HCT116 (cell line): ENCODE data around the gene TMEM243. TPM values are rescaled to one million over a fixed set of nuclear protein-coding genes. Genes with fewer than 3 reads are reported as not detected.

Experiments
- ATAC-seq: fragments of 200-7000 bp; cut with Tn5 transposase; 2 replicates; pipeline ENCODE4 v1.9.1; 2020; ENCODE audit warnings: mild to moderate bottlenecking, moderate library complexity
- BruUV-seq: library from RNA; stranded (reverse); fragments of 400-500 nt; replicated peaks from 2 replicates; lab custom pipeline; 2021; lab: Mats Ljungman, UMichigan
- CTCF ChIA-PET: fragments of 300-600 bp; sonication (Branson Sonifier 250); formaldehyde crosslinking; loops from one replicate; lab custom pipeline; 2021; ENCODE audit warnings: antibody characterized with exemption; lab: Charles Lee
- POLR2A ChIA-PET: fragments of 300-600, 350-600 bp; sonication (Branson Sonifier 250); formaldehyde crosslinking; loops from one replicate; lab custom pipeline; 2021; ENCODE audit warnings: antibody characterized with exemption; lab: Charles Lee
- RAD21 ChIA-PET, 2 experiments: fragments of 300-600 bp; sonication (Branson Sonifier 250); formaldehyde crosslinking; loops; one replicate each; lab custom pipeline; 2023; ENCODE audit warnings: low total read pairs in 2 of 2; ENCODE audit not compliant: uncharacterized antibody in 2 of 2, unreplicated experiment in 2 of 2, low non-redundant PET in 1 of 2; lab: Charles Lee
- DNase-seq: peaks from one replicate; pipeline ENCODE4 v3.0.0-alpha.2; 2010; ENCODE audit warnings: low read depth, low spot score
- H2AFZ ChIP-seq: fragments of 200-600 bp; shearing (Covaris generic), sonication (generic); 2 replicates; pipeline ENCODE4 v1.6.1; 2017; ENCODE audit warnings: low read depth, mixed run types, mixed read lengths, antibody characterized with exemption, low read length; ENCODE audit not compliant: poor library complexity, severe bottlenecking
- H3K27ac ChIP-seq: 2 replicates; pipeline ENCODE4 v1.5.1; 2012; ENCODE audit warnings: low read depth, low read length
- H3K27me3 ChIP-seq: fragments of 200-600 bp; sonication (generic); 2 replicates; pipeline ENCODE4 v1.6.1; 2016; ENCODE audit warnings: mixed run types, low read length, mixed read lengths; ENCODE audit not compliant: insufficient read depth
- H3K36me3 ChIP-seq, 2 experiments: fragments of 200-500 bp in 1 of 2; fragments of 200-600 bp in 1 of 2; sonication (Bioruptor generic) in 1 of 2; sonication (generic) in 1 of 2; 2 replicates each; pipeline versions ENCODE4 v1.5.1 to v1.6.1; 2014 to 2016; ENCODE audit warnings: low read length in 2 of 2, inconsistent platforms in 1 of 2, mixed read lengths in 1 of 2, mixed run types in 1 of 2; ENCODE audit not compliant: insufficient read depth in 2 of 2, control insufficient read depth in 1 of 2
- H3K4me1 ChIP-seq, 2 experiments: fragments of 200-600 bp in 1 of 2; sonication (generic) in 1 of 2; 2 replicates each; pipeline versions ENCODE4 v1.5.1 to v1.6.1; 2012 to 2017; ENCODE audit warnings: low read length in 2 of 2, inconsistent platforms in 1 of 2, mild to moderate bottlenecking in 1 of 2, mixed read lengths in 1 of 2, mixed run types in 1 of 2, moderate library complexity in 1 of 2; ENCODE audit not compliant: insufficient read depth in 2 of 2, control insufficient read depth in 1 of 2
- H3K4me2 ChIP-seq: fragments of 200-600 bp; sonication (generic); 2 replicates; pipeline ENCODE4 v1.6.1; 2017; ENCODE audit warnings: mixed run types, low read length, mixed read lengths
- H3K4me3 ChIP-seq, 2 experiments: fragments of 200-600 bp in 1 of 2; sonication (generic) in 1 of 2; replicated peaks in 1 of 2; 2 replicates each; pipeline ENCODE4 v1.5.1; 2011 to 2016; ENCODE audit warnings: low read length in 2 of 2, control low read depth in 1 of 2, low read depth in 1 of 2, mild to moderate bottlenecking in 1 of 2, mixed read lengths in 1 of 2, mixed run types in 1 of 2
- H3K79me2 ChIP-seq: fragments of 200-600 bp; sonication (generic); 2 replicates; pipeline ENCODE4 v1.6.1; 2017; ENCODE audit warnings: mild to moderate bottlenecking, mixed run types, low read length, moderate library complexity, mixed read lengths; ENCODE audit not compliant: insufficient read depth
- H3K9ac ChIP-seq: fragments of 200-600 bp; sonication (generic); 2 replicates; pipeline ENCODE4 v1.6.1; 2016; ENCODE audit warnings: low read length, mixed read lengths
- H3K9me2 ChIP-seq: fragments of 200-600 bp; sonication (generic), shearing (Covaris generic); 2 replicates; pipeline ENCODE4 v1.6.1; 2017; ENCODE audit warnings: mixed run types, mild to moderate bottlenecking, moderate library complexity; ENCODE audit not compliant: insufficient read depth
- H3K9me3 ChIP-seq, 2 experiments: fragments of 200-500 bp in 1 of 2; fragments of 200-600 bp in 1 of 2; sonication (Bioruptor generic) in 1 of 2; sonication (generic) in 1 of 2; 2 replicates each; pipeline ENCODE4 v1.6.1; 2014 to 2017; ENCODE audit warnings: low read length in 2 of 2, mixed read lengths in 2 of 2, inconsistent platforms in 1 of 2, low read depth in 1 of 2, mild to moderate bottlenecking in 1 of 2, mixed run types in 1 of 2, moderate library complexity in 1 of 2; ENCODE audit not compliant: control insufficient read depth in 1 of 2, insufficient read depth in 1 of 2
- H4K20me1 ChIP-seq: fragments of 200-600 bp; sonication (generic), shearing (Covaris generic); 2 replicates; pipeline ENCODE4 v1.6.1; 2017; ENCODE audit warnings: mixed run types, mild to moderate bottlenecking, moderate library complexity; ENCODE audit not compliant: insufficient read depth
- CBX3 ChIP-seq: IDR thresholded peaks from 2 replicates; pipeline ENCODE4 v1.6.1; 2012; ENCODE audit warnings: low read depth
- CTCF ChIP-seq, 3 experiments: fragments of 200-600 bp in 1 of 3; sonication (generic) in 1 of 3; IDR thresholded peaks in 2 of 3; conservative IDR thresholded peaks in 1 of 3; 2 replicates each; pipeline ENCODE4 v1.5.1; 2012 to 2017; ENCODE audit warnings: low read depth in 2 of 3, low read length in 2 of 3, antibody characterized with exemption in 1 of 3, borderline replicate concordance in 1 of 3, control low read depth in 1 of 3, mild to moderate bottlenecking in 1 of 3, mixed read lengths in 1 of 3, mixed run types in 1 of 3, moderate library complexity in 1 of 3; ENCODE audit not compliant: insufficient read depth in 1 of 3
- EZH2 ChIP-seq: fragments of 200-600 bp; sonication (generic); IDR thresholded peaks from 2 replicates; pipeline ENCODE4 v1.6.1; 2017; ENCODE audit warnings: antibody characterized with exemption, mixed run types
- EZH2phosphoT487 ChIP-seq: fragments of 200-600 bp; IDR thresholded peaks from 2 replicates; pipeline ENCODE4 v1.6.1; 2018; ENCODE audit warnings: antibody characterized with exemption, borderline replicate concordance
- MAX ChIP-seq: IDR thresholded peaks from 2 replicates; pipeline ENCODE4 v1.6.1; 2012
- POLR2A ChIP-seq: IDR thresholded peaks from 2 replicates; pipeline ENCODE4 v1.7.0; 2011; ENCODE audit warnings: borderline replicate concordance; ENCODE audit not compliant: insufficient read depth, insufficient read length; ENCODE audit errors: extremely low read depth
- RAD21 ChIP-seq: IDR thresholded peaks from 2 replicates; pipeline ENCODE4 v1.6.1; 2012; ENCODE audit warnings: low read depth, mild to moderate bottlenecking
- SIN3A ChIP-seq: IDR thresholded peaks from 2 replicates; pipeline ENCODE4 v1.6.1; 2012; ENCODE audit warnings: low read depth
- SP1 ChIP-seq: IDR thresholded peaks from 2 replicates; pipeline ENCODE4 v1.6.1; 2012; ENCODE audit warnings: low read depth
- TCF7L2 ChIP-seq: IDR thresholded peaks from 2 replicates; pipeline ENCODE4 v1.7.0; 2011; ENCODE audit warnings: borderline replicate concordance, inconsistent platforms; ENCODE audit not compliant: insufficient read depth, insufficient read length; ENCODE audit errors: extremely low read depth
- YY1 ChIP-seq: IDR thresholded peaks from 2 replicates; pipeline ENCODE4 v1.6.1; 2011; ENCODE audit warnings: low read length, low read depth, moderate library complexity, mild to moderate bottlenecking; ENCODE audit not compliant: insufficient replicate concordance; ENCODE audit errors: extremely low read depth
- ZFX ChIP-seq: fragments of 450-650 bp; IDR thresholded peaks from 2 replicates; pipeline ENCODE4 v1.6.1; 2017
- intact Hi-C: fragments of 100-400 bp; cut with micrococcal nuclease; formaldehyde crosslinking; loops from 2 replicates; pipeline ENCODE4 v1.10.0; 2022
- total RNA-seq: library from RNA; stranded (reverse); gene quantifications from one replicate; pipeline ENCODE4 v1.2.1, GENCODE V29; 2021; ENCODE audit not compliant: unreplicated experiment
- TF ChIP-seq, protein P1 (sequence below): IDR thresholded peaks from 2 replicates; pipeline ENCODE4 v1.6.1; 2012
- TF ChIP-seq, protein P2 (sequence below): IDR thresholded peaks from 2 replicates; pipeline ENCODE4 v1.6.1; 2011; ENCODE audit warnings: mild to moderate bottlenecking, low read length, moderate library complexity; ENCODE audit not compliant: insufficient replicate concordance; ENCODE audit errors: extremely low read depth

The TMEM243 gene
- total RNA-seq, 1 experiment from 2014 or later: 23.3 TPM

DNA sequence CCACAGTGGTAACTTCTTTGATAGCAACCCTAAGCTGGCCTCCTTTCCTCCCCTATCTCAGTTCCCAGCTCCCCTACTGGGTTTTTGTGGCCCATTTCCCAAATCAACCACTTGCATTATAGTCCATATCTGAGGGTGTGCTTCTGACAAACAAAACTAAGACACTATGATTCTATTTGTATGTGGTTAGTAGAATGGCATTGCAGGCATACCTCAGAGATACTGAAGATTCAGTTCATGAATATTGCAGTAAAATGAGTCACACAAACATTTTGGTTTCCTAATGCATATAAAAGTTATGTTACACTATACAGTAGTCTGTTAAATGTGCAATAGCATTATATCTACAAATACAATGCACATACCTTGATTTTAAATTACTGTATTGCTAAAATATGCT, 15.4 kb upstream of the TMEM243 start:
- ChIA-PET CTCF (no interaction called here), POLR2A (no interaction called here), RAD21 (no interaction called here)
- Histone ChIP-seq H3K4me3 (no peak overlapping the region), H3K4me2 (no peak overlapping the region), H3K9ac (no peak overlapping the region), H3K27ac (no peak overlapping the region), H3K79me2 (no peaks in the 10 kb centered on the region), H4K20me1 (no peaks in the 10 kb centered on the region), H3K9me3 (no peaks in the 10 kb centered on the region), H3K36me3 (no peaks in the 10 kb centered on the region), H3K9me2 (no peaks in the 10 kb centered on the region), H3K4me1 (no peaks in the 10 kb centered on the region), H3K27me3 (no peaks in the 10 kb centered on the region), H2AFZ (no peak overlapping the region)
- no TSS peak for BruUV-seq
- intact Hi-C loops: loop anchor here (5.0 to 10.0 kb wide), 3 partner anchors 182 to 323 kb away; no protein-coding TSS in a partner anchor
- DNase-seq (no peak), ATAC-seq (no peak)
- TF ChIP-seq, protein P1, sequence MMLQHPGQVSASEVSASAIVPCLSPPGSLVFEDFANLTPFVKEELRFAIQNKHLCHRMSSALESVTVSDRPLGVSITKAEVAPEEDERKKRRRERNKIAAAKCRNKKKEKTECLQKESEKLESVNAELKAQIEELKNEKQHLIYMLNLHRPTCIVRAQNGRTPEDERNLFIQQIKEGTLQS: no peak
- TF ChIP-seq EZH2: no peak
- TF ChIP-seq EZH2phosphoT487: no peak
- no peak for TF ChIP-seq ZFX
- no peak for TF ChIP-seq POLR2A
- TF ChIP-seq RAD21: no peak
- TF ChIP-seq TCF7L2: no peak
- TF ChIP-seq, protein P2, sequence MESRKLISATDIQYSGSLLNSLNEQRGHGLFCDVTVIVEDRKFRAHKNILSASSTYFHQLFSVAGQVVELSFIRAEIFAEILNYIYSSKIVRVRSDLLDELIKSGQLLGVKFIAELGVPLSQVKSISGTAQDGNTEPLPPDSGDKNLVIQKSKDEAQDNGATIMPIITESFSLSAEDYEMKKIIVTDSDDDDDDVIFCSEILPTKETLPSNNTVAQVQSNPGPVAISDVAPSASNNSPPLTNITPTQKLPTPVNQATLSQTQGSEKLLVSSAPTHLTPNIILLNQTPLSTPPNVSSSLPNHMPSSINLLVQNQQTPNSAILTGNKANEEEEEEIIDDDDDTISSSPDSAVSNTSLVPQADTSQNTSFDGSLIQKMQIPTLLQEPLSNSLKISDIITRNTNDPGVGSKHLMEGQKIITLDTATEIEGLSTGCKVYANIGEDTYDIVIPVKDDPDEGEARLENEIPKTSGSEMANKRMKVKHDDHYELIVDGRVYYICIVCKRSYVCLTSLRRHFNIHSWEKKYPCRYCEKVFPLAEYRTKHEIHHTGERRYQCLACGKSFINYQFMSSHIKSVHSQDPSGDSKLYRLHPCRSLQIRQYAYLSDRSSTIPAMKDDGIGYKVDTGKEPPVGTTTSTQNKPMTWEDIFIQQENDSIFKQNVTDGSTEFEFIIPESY: no peak
- TF ChIP-seq SIN3A: no peak
- TF ChIP-seq YY1: no peak
- no peak for TF ChIP-seq SP1
- TF ChIP-seq CBX3: no peak
- no peak for TF ChIP-seq MAX
- TF ChIP-seq CTCF (IDR thresholded peaks at IDR 0.05 in 2 of 3, conservative IDR thresholded peaks at IDR 0.05 in 1 of 3; ENCODE audit: borderline replicate concordance in 1 of 3, insufficient read depth in 1 of 3, low read depth in 2 of 3, low read length in 2 of 3): no peak
